AG04449 (cell line): ENCODE data around the gene OLFML2A.

Source experiments
- CTCF ChIA-PET: fragments of 350-600 bp; formaldehyde crosslinking; extraction: SDS; loops from one replicate; lab custom pipeline; 2021; ENCODE audit warnings: antibody characterized with exemption; lab: Yijun Ruan, JAX
- POLR2A ChIA-PET: fragments of 400-600, 350-600 bp; formaldehyde crosslinking; extraction: SDS; loops from one replicate; lab custom pipeline; 2020; ENCODE audit warnings: antibody characterized with exemption, inconsistent platforms; lab: Yijun Ruan, JAX
- DNase-seq: peaks from one replicate; pipeline ENCODE4 v3.0.0-alpha.2; 2010; ENCODE audit warnings: low read depth, low spot score
- H3K4me3 ChIP-seq: 2 replicates; pipeline ENCODE4 v1.5.1; 2011; ENCODE audit warnings: low read depth, mild to moderate bottlenecking, control low read depth, low read length
- CTCF ChIP-seq: IDR thresholded peaks from one replicate; pipeline ENCODE4 v1.5.1; 2011; ENCODE audit warnings: mild to moderate bottlenecking, moderate library complexity, low read length, control low read depth, inconsistent platforms; ENCODE audit not compliant: insufficient read depth; ENCODE audit errors: missing control alignments

Gene OLFML2A

GRCh38 chr9:124781967-124782660 lies 5.2 kb downstream of the OLFML2A start:
- POLR2A ChIA-PET: no interaction called here
- CTCF ChIA-PET: interaction anchor here (3.4 to 16.2 kb wide), 2 partner anchors 9 to 65 kb away, joined by 29 to 2098 read pairs; partner anchors contain the start of genes ARPC5L, NR6A1, RPL35 and WDR38
- TF ChIP-seq CTCF: no peak

DNA sequence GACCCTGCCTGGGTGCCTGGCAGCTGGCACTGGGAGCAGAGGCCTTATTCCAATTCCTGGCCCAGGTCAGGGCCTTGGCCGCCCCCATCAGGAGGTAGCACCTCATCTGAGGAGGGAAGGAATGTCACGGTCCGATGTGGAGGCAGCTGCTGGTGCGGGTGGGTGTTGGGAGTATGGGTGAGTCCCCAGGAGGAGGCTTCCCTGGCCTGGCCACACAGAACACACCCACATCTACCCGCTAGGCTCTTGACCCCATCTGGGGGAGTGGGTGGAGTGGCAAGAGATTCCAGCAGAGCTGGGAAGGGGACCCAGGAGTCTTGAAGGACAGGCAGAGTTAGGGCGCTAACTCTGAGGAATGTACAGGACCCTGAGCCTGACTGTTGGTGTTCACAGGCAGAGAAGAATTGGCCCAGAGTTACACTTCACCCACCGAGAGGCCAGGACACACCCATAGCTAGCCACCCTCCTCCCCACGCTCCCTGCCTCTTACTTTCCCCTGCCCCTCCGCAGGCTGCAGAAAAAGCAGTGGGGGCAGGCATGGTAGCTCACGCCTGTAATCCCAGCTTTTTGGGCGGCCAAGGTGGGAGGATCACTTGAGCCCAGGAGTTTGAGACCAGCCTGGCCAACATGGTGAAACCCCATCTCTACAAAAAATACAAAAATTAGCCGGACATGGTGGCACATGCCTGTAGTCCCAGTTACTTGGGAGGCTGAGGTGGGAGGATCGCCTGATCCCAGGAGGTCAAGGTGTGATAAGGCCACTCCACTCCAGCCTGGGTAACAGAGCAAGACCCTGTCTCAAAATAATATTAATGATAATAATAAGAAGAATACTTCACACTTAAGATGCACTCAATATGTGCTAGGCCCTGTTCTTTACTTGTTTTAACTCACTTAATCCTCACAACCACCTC lies 6.0 kb downstream of the OLFML2A start:
- no peak for DNase-seq
- CTCF ChIA-PET: interaction anchor here (3.4 to 16.2 kb wide), 2 partner anchors 10 to 64 kb away, joined by 29 to 2098 read pairs; partner anchors contain the start of genes ARPC5L, NR6A1, RPL35 and WDR38
- TF ChIP-seq CTCF: no peak
- POLR2A ChIA-PET: no interaction called here
- no peak overlapping the region for H3K4me3 ChIP-seq

More at GRCh38 chr9:124781967-124782660, 5.2 kb downstream of the OLFML2A start:
- H3K4me3 ChIP-seq: no peak overlapping the region
- DNase-seq: no peak

DNA sequence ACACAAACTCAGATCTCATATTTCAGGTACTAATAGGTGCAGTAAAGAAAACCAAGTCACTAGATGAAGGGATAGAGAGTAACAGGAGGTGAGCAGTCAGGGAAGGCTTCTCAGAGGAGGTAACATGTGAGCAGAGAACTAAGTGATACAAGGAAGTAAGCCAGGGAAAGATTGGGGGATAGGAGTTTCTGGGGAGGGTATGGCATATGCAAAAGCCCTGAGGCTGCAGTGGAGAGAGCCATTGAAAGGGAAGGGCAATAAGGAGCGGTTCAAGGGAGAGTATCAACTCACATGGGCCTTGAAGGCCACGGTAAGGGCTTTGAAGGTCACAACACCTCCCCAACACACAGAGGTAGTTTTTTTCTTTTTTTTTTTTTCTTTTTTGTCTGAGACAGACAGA lies 6.9 kb downstream of the OLFML2A start:
- ChIA-PET POLR2A (no interaction called here), CTCF (interaction anchor here (3.4 to 16.2 kb wide), 2 partner anchors 11 to 63 kb away, joined by 29 to 2098 read pairs; partner anchors contain the start of genes ARPC5L, NR6A1, RPL35 and WDR38)
- no peak for DNase-seq
- TF ChIP-seq CTCF: no peak
- H3K4me3 ChIP-seq: no peak overlapping the region

- no peak for TF ChIP-seq CTCF
- no peak overlapping the region for H3K4me3 ChIP-seq
- CTCF ChIA-PET: no interaction called here
- POLR2A ChIA-PET: no interaction called here
- no peak for DNase-seq
These were observed 7.6 kb downstream of the OLFML2A start for GRCh38 chr9:124784509-124784908.

- ChIA-PET CTCF (interaction anchor here (1.0 to 3.3 kb wide), 5 partner anchors 8 to 66 kb away, joined by 3 to 29 read pairs (median 8); partner anchors contain the start of genes OLFML2A and WDR38), POLR2A (no interaction called here)
- no peak overlapping the region for H3K4me3 ChIP-seq
- TF ChIP-seq CTCF: no peak
- DNase-seq: no peak
These were observed 10.1 kb downstream of the OLFML2A start for GRCh38 chr9:124786881-124787573.
